ENCODE measurements around the gene TCEAL5.

DNA sequence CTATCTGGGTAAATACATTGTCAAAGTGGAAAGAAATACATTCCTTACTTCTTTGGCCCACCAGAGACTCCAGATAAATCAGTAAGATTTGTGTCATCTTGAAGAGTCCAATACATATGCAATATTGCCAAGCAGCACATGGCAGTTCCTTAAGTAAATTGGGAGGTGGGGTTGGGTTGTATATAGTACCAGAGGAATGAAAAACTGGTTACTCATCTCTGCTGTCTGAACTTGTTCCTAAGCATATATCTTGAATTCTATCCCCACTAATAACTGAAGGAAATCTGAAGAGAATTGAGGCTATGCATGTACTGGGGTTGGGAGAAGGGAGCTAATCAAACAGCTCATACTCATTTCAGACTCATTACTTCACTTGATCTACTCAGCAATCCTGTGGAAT is 36.4 kb downstream of the TCEAL5 start:
- TF ChIP-seq, protein P1, sequence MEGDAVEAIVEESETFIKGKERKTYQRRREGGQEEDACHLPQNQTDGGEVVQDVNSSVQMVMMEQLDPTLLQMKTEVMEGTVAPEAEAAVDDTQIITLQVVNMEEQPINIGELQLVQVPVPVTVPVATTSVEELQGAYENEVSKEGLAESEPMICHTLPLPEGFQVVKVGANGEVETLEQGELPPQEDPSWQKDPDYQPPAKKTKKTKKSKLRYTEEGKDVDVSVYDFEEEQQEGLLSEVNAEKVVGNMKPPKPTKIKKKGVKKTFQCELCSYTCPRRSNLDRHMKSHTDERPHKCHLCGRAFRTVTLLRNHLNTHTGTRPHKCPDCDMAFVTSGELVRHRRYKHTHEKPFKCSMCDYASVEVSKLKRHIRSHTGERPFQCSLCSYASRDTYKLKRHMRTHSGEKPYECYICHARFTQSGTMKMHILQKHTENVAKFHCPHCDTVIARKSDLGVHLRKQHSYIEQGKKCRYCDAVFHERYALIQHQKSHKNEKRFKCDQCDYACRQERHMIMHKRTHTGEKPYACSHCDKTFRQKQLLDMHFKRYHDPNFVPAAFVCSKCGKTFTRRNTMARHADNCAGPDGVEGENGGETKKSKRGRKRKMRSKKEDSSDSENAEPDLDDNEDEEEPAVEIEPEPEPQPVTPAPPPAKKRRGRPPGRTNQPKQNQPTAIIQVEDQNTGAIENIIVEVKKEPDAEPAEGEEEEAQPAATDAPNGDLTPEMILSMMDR (conservative IDR thresholded peaks at IDR 0.05): no peak
- TF ChIP-seq EZH2 (IDR thresholded peaks at IDR 0.05; ENCODE audit: low read depth): no peak

Data from PC-9 (cell line).